GM23338 (cell line): Measurements from ENCODE around the gene LIFR. TPM values are rescaled to one million over a fixed set of nuclear protein-coding genes. Genes with fewer than 3 reads are reported as not detected.

Experiments
- ATAC-seq: fragments of 200-7000 bp; cut with Tn5 transposase; 3 replicates; pipeline ENCODE4 v1.9.1; 2020
- DNase-seq: peaks from one replicate; pipeline ENCODE4 v3.0.0-alpha.2; 2015; ENCODE audit warnings: low spot score
- H2AFZ ChIP-seq: fragments of 200-600 bp; sonication (generic); 2 replicates; pipeline ENCODE4 v1.8.0; 2016; ENCODE audit warnings: antibody characterized with exemption, mild to moderate bottlenecking, moderate library complexity
- H3F3A ChIP-seq: fragments of 200-600 bp; sonication (generic); replicated peaks from 2 replicates; pipeline ENCODE4 v1.8.0; 2017; ENCODE audit warnings: antibody characterized with exemption, mixed run types, low read depth
- H3K27ac ChIP-seq: fragments of 200-600 bp; sonication (generic); 2 replicates; pipeline ENCODE4 v1.6.1; 2016; ENCODE audit warnings: low read depth
- H3K27me3 ChIP-seq: fragments of 200-600 bp; sonication (generic); 2 replicates; pipeline ENCODE4 v1.8.0; 2016; ENCODE audit warnings: mild to moderate bottlenecking, mixed run types, moderate library complexity; ENCODE audit not compliant: insufficient read depth
- H3K36me3 ChIP-seq: fragments of 200-600 bp; sonication (generic); 2 replicates; pipeline ENCODE4 v1.8.0; 2016; ENCODE audit warnings: mild to moderate bottlenecking; ENCODE audit not compliant: insufficient read depth
- H3K4me1 ChIP-seq: fragments of 200-600 bp; sonication (generic); 2 replicates; pipeline ENCODE4 v1.8.0; 2016; ENCODE audit warnings: mild to moderate bottlenecking, moderate library complexity; ENCODE audit not compliant: insufficient read depth
- H3K4me2 ChIP-seq: fragments of 200-600 bp; sonication (generic); 2 replicates; pipeline ENCODE4 v1.7.1; 2017; ENCODE audit warnings: mixed run types
- H3K4me3 ChIP-seq: fragments of 200-600 bp; sonication (generic); 2 replicates; pipeline ENCODE4 v1.6.1; 2016; ENCODE audit warnings: mixed run types
- H3K79me2 ChIP-seq: fragments of 200-600 bp; sonication (generic); replicated peaks from 2 replicates; pipeline ENCODE4 v1.8.0; 2017; ENCODE audit warnings: mild to moderate bottlenecking; ENCODE audit not compliant: insufficient read depth
- H3K9me2 ChIP-seq: fragments of 200-600 bp; sonication (generic); 2 replicates; pipeline ENCODE4 v1.8.0; 2017; ENCODE audit not compliant: insufficient read depth
- H4K20me1 ChIP-seq: fragments of 200-600 bp; sonication (generic); replicated peaks from 2 replicates; pipeline ENCODE4 v1.8.0; 2017; ENCODE audit warnings: mild to moderate bottlenecking; ENCODE audit not compliant: insufficient read depth
- H3K27ac Mint-ChIP-seq: 2 replicates; pipeline ENCODE4 v1.8.0; 2020; ENCODE audit warnings: inconsistent platforms, mild to moderate bottlenecking, moderate library complexity, mixed read lengths
- H3K27me3 Mint-ChIP-seq: 3 replicates; pipeline ENCODE4 v1.8.0; 2022; ENCODE audit warnings: low read depth, mild to moderate bottlenecking, moderate library complexity, mixed read lengths, inconsistent platforms; ENCODE audit not compliant: insufficient read depth, poor library complexity
- H3K36me3 Mint-ChIP-seq: 3 replicates; pipeline ENCODE4 v1.8.0; 2021; ENCODE audit warnings: low read depth, mild to moderate bottlenecking, inconsistent platforms, moderate library complexity, mixed read lengths
- H3K4me1 Mint-ChIP-seq: 3 replicates; pipeline ENCODE4 v1.8.0; 2020; ENCODE audit warnings: mild to moderate bottlenecking, inconsistent platforms, mixed read lengths
- H3K4me3 Mint-ChIP-seq: 3 replicates; pipeline ENCODE4 v1.8.0; 2021; ENCODE audit warnings: moderate library complexity, mild to moderate bottlenecking, inconsistent platforms, mixed read lengths
- H3K9me3 Mint-ChIP-seq: 3 replicates; pipeline ENCODE4 v1.8.0; 2020; ENCODE audit warnings: moderate library complexity, mild to moderate bottlenecking, inconsistent platforms, mixed read lengths
- CREB1 ChIP-seq: fragments of 250-450 bp; sonication (Bioruptor Pico); IDR thresholded peaks from 2 replicates; pipeline ENCODE4 v1.5.0; 2020; ENCODE audit warnings: low read depth, mild to moderate bottlenecking, moderate library complexity
- ETS1 ChIP-seq: IDR thresholded peaks from 2 replicates; pipeline ENCODE4 v1.6.1; 2016; ENCODE audit warnings: antibody characterized with exemption
- EZH2 ChIP-seq: fragments of 200-600 bp; sonication (generic); IDR thresholded peaks from one replicate; pipeline ENCODE4 v1.8.0; 2017; ENCODE audit warnings: antibody characterized with exemption, mild to moderate bottlenecking, low read depth; ENCODE audit not compliant: unreplicated experiment
- EZH2phosphoT487 ChIP-seq: fragments of 200-600 bp; sonication (generic); IDR thresholded peaks from one replicate; pipeline ENCODE4 v1.8.1; 2018; ENCODE audit warnings: antibody characterized with exemption; ENCODE audit not compliant: unreplicated experiment
- JUNB ChIP-seq: IDR thresholded peaks from one replicate; pipeline ENCODE4 v1.6.1; 2016; ENCODE audit warnings: antibody characterized with exemption; ENCODE audit not compliant: unreplicated experiment
- POLR2AphosphoS5 ChIP-seq: IDR thresholded peaks from 2 replicates; pipeline ENCODE4 v1.6.1; 2016; ENCODE audit warnings: antibody characterized with exemption, low read depth
- STAT1 ChIP-seq: IDR thresholded peaks from one replicate; pipeline ENCODE4 v1.6.1; 2016; ENCODE audit warnings: antibody characterized with exemption; ENCODE audit not compliant: unreplicated experiment
- ZNF331 ChIP-seq: fragments of 250-450 bp; sonication (Bioruptor Pico); IDR thresholded peaks from 2 replicates; pipeline ENCODE4 v1.5.0; 2020; ENCODE audit warnings: low read depth, mild to moderate bottlenecking, moderate library complexity
- ZNF462 ChIP-seq: fragments of 250-450 bp; sonication (Bioruptor Pico); IDR thresholded peaks from 2 replicates; pipeline ENCODE4 v1.5.0; 2020; ENCODE audit warnings: mild to moderate bottlenecking, moderate library complexity
- polyA plus RNA-seq: library from polyadenylated mRNA; unstranded; fragments of >200 nt; fragmentation: Nextera tagmentation; extraction: Ambion mirVana; gene quantifications from 2 replicates; pipeline ENCODE4 v1.2.1, GENCODE V29; 2016
- total RNA-seq: library from RNA; depleted of rRNA; stranded (reverse); fragments of >200 nt; shearing (Covaris generic); gene quantifications from 2 replicates; pipeline ENCODE4 v1.2.3, GENCODE V29; 2014

Gene LIFR
- total and polyA plus RNA-seq, 2 experiments from 2014 or later: 11.0 to 25.2 TPM

- H3K27me3 Mint-ChIP-seq: no peaks in the 10 kb centered on the region
- no peak overlapping the region for H2AFZ ChIP-seq
- no peak overlapping the region for H3K4me3 ChIP-seq
Observed at GRCh38 chr5:38509185-38509584, 47.3 kb downstream of the LIFR start.

More at GRCh38 chr5:38509185-38509584, 47.3 kb downstream of the LIFR start:
- Histone ChIP-seq H3K27ac (no peak overlapping the region), H3K4me1 (no peaks in the 10 kb centered on the region), H3K36me3 (0 out of 2 replicates have a peak, but pooled peaks cover 3% of the 10 kb centered on the region), H4K20me1 (no peaks in the 10 kb centered on the region; the same call in 1 of the 2 replicates), H3K4me2 (no peak overlapping the region), H3F3A (no peaks in the 10 kb centered on the region), H3K27me3 (no peaks in the 10 kb centered on the region), H3K79me2 (no peaks in the 10 kb centered on the region), H3K9me2 (no peaks in the 10 kb centered on the region)
- Mint-ChIP-seq H3K36me3 (no peaks in the 10 kb centered on the region), H3K4me3 (no peak overlapping the region), H3K27ac (no peak overlapping the region), H3K4me1 (peaks cover 6% of the 10 kb centered on the region; the same call in 2 of the 3 replicates), H3K9me3 (no peaks in the 10 kb centered on the region)
- no peak for ATAC-seq
- TF ChIP-seq ZNF462 (CRISPR knock-in tag) (no peak), JUNB (no peak), EZH2phosphoT487 (no peak), EZH2 (no peak), ZNF331 (no peak), ETS1 (no peak), POLR2AphosphoS5 (no peak), STAT1 (no peak), CREB1 (no peak)
- no peak for DNase-seq
